SK-N-DZ (cell line): ENCODE measurements around the gene FOSB.

Experiments
- DNase-seq: peaks from one replicate; pipeline ENCODE4 v3.0.0-alpha.2; 2015; ENCODE audit warnings: low spot score
- small RNA-seq, 2 experiments: library from RNA; depleted of rRNA; stranded (forward); fragments of <200 nt; gene quantifications; one replicate each; pipeline ENCODE3, GENCODE V24; 2014

FOSB gene

GRCh38 chr19:45524575-45525129 lies 56.9 kb downstream of the FOSB start:
- DNase-seq = no peak

Small RNA genes within 50 kb of the gene (small RNA-seq; reads per million reads assigned to genes)
- gene MIR6088 = 0 reads per million in 2 experiments
